ENCODE data around the gene TMEM31.
A peak's percentile ranks its signal among the peaks of the same experiment; 100 is the strongest.
"Not testable (repeated sequence)": the region's sequence is repeated elsewhere in the genome, so short reads cannot be mapped to it uniquely, and the experiment has no call there.

The TMEM31 gene

DNA sequence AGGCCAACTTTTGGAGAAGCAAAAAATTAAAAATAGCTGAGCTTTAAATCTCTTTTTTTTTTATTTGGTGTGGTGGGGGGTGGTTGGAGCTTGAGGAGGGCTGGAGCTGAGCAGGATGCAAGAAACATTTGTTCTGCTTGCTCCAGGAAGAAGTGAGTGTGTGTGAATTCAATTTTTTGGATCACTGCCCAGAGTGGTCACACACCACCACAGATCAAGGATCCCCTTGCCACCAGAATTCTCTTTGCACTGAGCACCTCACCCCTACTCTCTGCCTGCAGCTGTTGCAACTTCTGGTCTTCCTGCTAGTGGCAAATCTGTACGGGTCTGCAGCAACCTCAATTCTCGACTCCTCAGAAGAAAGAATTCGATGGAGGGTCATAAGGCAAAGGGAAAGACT is 46.0 kb downstream of the TMEM31 start:
- TF ChIP-seq ZNF433 (tag by site-specific recombination; IDR thresholded peaks at IDR 0.05; ENCODE audit: low read depth) (no peak), GLIS1 (tag by site-specific recombination; IDR thresholded peaks at IDR 0.05) (no peak), TRIM28 (IDR thresholded peaks at IDR 0.05; ENCODE audit: borderline replicate concordance, low read length) (no peak), IKZF3 (tag by site-specific recombination; IDR thresholded peaks at IDR 0.05) (no peak), ZNF654 (tag by site-specific recombination; IDR thresholded peaks at IDR 0.05; ENCODE audit: low read depth) (no peak), ZFP37 (tag by site-specific recombination; IDR thresholded peaks at IDR 0.05) (no peak), ZBTB44 (tag by site-specific recombination; IDR thresholded peaks at IDR 0.05) (no peak), ZNF704 (tag by site-specific recombination; IDR thresholded peaks at IDR 0.05) (no peak), MZF1 (tag by site-specific recombination; IDR thresholded peaks at IDR 0.05; ENCODE audit: borderline replicate concordance) (no peak), AEBP2 (tag by site-specific recombination; IDR thresholded peaks at IDR 0.05; ENCODE audit: borderline replicate concordance) (no peak), ZNF626 (tag by site-specific recombination; IDR thresholded peaks at IDR 0.05) (no peak)
- CTCF ChIA-PET: no interaction called here

GRCh38 chrX:103758555-103758954 is 47.8 kb downstream of the TMEM31 start:
- Histone ChIP-seq H3K9me3 (ENCODE audit: control insufficient read depth, insufficient read depth, low read depth, low read length) (no peaks in the 10 kb centered on the region), H3K36me3 (ENCODE audit: control insufficient read depth in 2 of 2, insufficient read depth in 1 of 2, low read length in 2 of 2) (no peaks in the 10 kb centered on the region), H3K4me3 (ENCODE audit: low read depth, low read length) (no peak overlapping the region), H3K4me1 (ENCODE audit: control insufficient read depth, insufficient read depth, low read length) (no peaks in the 10 kb centered on the region), H3K27ac (ENCODE audit: extremely low read depth, low read depth, low read length) (no peak overlapping the region)
- TF ChIP-seq ZNF24 (tag by site-specific recombination; IDR thresholded peaks at IDR 0.05): no peak
- no peak for TF ChIP-seq ZNF623 (tag by site-specific recombination; IDR thresholded peaks at IDR 0.05)
- no peak for TF ChIP-seq ZFP41 (tag by site-specific recombination; IDR thresholded peaks at IDR 0.05; ENCODE audit: borderline replicate concordance)
- peak; percentile 93 for TF ChIP-seq SETDB1 (IDR thresholded peaks at IDR 0.05; ENCODE audit: insufficient read length, low read length)
- no peak for TF ChIP-seq ZFHX2 (tag by site-specific recombination; conservative IDR thresholded peaks at IDR 0.05)
- no peak for TF ChIP-seq ZSCAN30 (tag by site-specific recombination; IDR thresholded peaks at IDR 0.05)
- ChIA-PET POLR2A (no interaction called here), CTCF (no interaction called here)

More for the DNA sequence above, 46.0 kb downstream of the TMEM31 start:
- Histone ChIP-seq H3K36me3 (ENCODE audit: control insufficient read depth in 2 of 2, insufficient read depth in 1 of 2, low read length in 2 of 2) (no peaks in the 10 kb centered on the region), H3K27ac (ENCODE audit: extremely low read depth, low read depth, low read length) (no peak overlapping the region), H3K4me1 (ENCODE audit: control insufficient read depth, insufficient read depth, low read length) (no peaks in the 10 kb centered on the region), H3K4me3 (ENCODE audit: low read depth, low read length) (no peak overlapping the region), H3K9me3 (ENCODE audit: control insufficient read depth, insufficient read depth, low read depth, low read length) (no peaks in the 10 kb centered on the region)
- POLR2A ChIA-PET: no interaction called here

- POLR2A ChIA-PET; H3K9me3 ChIP-seq (ENCODE audit: control insufficient read depth, insufficient read depth, low read depth, low read length); H3K4me1 ChIP-seq (ENCODE audit: control insufficient read depth, insufficient read depth, low read length); CTCF ChIA-PET; H3K4me3 ChIP-seq (ENCODE audit: low read depth, low read length); H3K36me3 ChIP-seq (ENCODE audit: control insufficient read depth in 2 of 2, insufficient read depth in 1 of 2, low read length in 2 of 2); H3K27ac ChIP-seq (ENCODE audit: extremely low read depth, low read depth, low read length): not testable (repeated sequence)
Measured at GRCh38 chrX:103763541-103763940, 52.8 kb downstream of the TMEM31 start.

Data from HEK293 (cell line).